Natural killer cell (primary cell): ENCODE measurements around the gene LRRN3. TPM values are rescaled to one million over a fixed set of nuclear protein-coding genes. Genes with fewer than 3 reads are reported as not detected.

Experiments
- ATAC-seq, 3 donors: fragments of 150-1000 bp in 2 of 3; fragments of 200-7000 bp in 1 of 3; cut with Tn5 transposase; 1 replicate in 1 of 3; 2 replicates in 2 of 3; pipeline ENCODE4 v1.10.0; 2021; ENCODE audit warnings: mild to moderate bottlenecking in 2 of 3, moderate library complexity in 2 of 3
- DNase-seq, 2 donors: peaks; one replicate each; pipeline versions ENCODE4 v3.0.0 to v3.0.0-alpha.2; 2013 to 2021; ENCODE audit warnings: mixed read lengths in 1 of 2
- H3K27ac ChIP-seq: one replicate; pipeline ENCODE4 v1.5.1; 2013; ENCODE audit warnings: mild to moderate bottlenecking, low read length
- H3K27me3 ChIP-seq: one replicate; pipeline ENCODE4 v1.6.1; 2013; ENCODE audit warnings: low read length; ENCODE audit not compliant: control insufficient read depth, insufficient read depth
- H3K36me3 ChIP-seq: one replicate; pipeline ENCODE4 v1.6.1; 2013; ENCODE audit warnings: low read length; ENCODE audit not compliant: control insufficient read depth, insufficient read depth
- H3K4me1 ChIP-seq: one replicate; pipeline ENCODE4 v1.6.1; 2013; ENCODE audit warnings: low read length; ENCODE audit not compliant: control insufficient read depth, insufficient read depth
- H3K4me3 ChIP-seq: one replicate; pipeline ENCODE4 v1.5.1; 2013; ENCODE audit warnings: low read length
- H3K9me3 ChIP-seq: one replicate; pipeline ENCODE4 v1.6.1; 2013; ENCODE audit warnings: low read length; ENCODE audit not compliant: control insufficient read depth, insufficient read depth
- H3K27ac Mint-ChIP-seq, 2 donors: one replicate each; pipeline ENCODE4 v1.8.0; 2022; ENCODE audit warnings: mild to moderate bottlenecking in 2 of 2, mixed read lengths in 2 of 2, moderate library complexity in 1 of 2
- H3K27me3 Mint-ChIP-seq, 2 donors: one replicate each; pipeline ENCODE4 v1.8.0; 2022; ENCODE audit warnings: low read depth in 2 of 2, mixed read lengths in 2 of 2
- H3K36me3 Mint-ChIP-seq: one replicate; pipeline ENCODE4 v1.8.0; 2022; ENCODE audit warnings: mixed read lengths
- H3K4me1 Mint-ChIP-seq, 2 donors: one replicate each; pipeline ENCODE4 v1.8.0; 2022; ENCODE audit warnings: mixed read lengths in 2 of 2
- H3K4me3 Mint-ChIP-seq: one replicate; pipeline ENCODE4 v1.8.0; 2022; ENCODE audit warnings: mild to moderate bottlenecking, moderate library complexity, mixed read lengths
- H3K9me3 Mint-ChIP-seq, 2 donors: one replicate each; pipeline ENCODE4 v1.8.0; 2022; ENCODE audit warnings: mixed read lengths in 2 of 2
- CTCF ChIP-seq: fragments of 200-600 bp; IDR thresholded peaks from one replicate; pipeline ENCODE4 v1.8.0; 2022; ENCODE audit warnings: antibody characterized with exemption
- WGBS: methylation state at CpG from one replicate; pipeline ENCODE4 v1.1.7; 2013; ENCODE audit warnings: missing lambda C conversion rate; ENCODE audit not compliant: insufficient coverage; 5-methylcytosine and 5-hydroxymethylcytosine counted together
- intact Hi-C: fragments of 100-400 bp; cut with micrococcal nuclease; formaldehyde crosslinking; loops from one replicate; pipeline ENCODE4 v1.14.2; 2022
- total RNA-seq, 4 donors: library from RNA; stranded (reverse); fragments of 120-200 nt in 1 of 4; gene quantifications; one replicate each; pipeline versions ENCODE4 v1.2.3 to v1.2.4, GENCODE V29; 2013 to 2022

LRRN3 gene
- total RNA-seq, 3 donors from 2014 or later (not counting 1 experiment from before 2014, with no cell fraction given) = 0.27 to 0.90 TPM; not detected in 1

DNA sequence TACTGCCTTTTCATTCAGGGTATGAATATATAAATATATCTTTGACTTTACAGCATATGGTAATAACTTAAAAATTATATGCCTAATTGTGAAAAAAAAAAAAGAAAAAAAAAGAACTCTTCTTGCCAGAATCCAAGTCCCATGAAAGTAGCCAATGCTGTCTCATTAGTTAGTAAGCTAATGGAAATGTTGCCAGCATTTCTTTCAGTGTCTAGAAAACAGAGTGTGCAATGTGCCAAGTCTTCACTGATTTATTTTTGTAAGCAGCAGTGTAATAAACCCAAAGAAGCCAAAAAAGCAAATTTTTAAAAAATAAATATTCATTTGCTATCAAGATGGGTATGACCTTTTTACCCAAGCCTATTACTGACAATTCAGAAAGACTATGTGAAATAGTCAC lies 31.1 kb upstream of the LRRN3 start:
- no peak overlapping the region for H3K27ac ChIP-seq

GRCh38 chr7:111063166-111063565 lies 27.8 kb upstream of the LRRN3 start:
- DNase-seq = no peak
- no peaks in the 10 kb centered on the region for H3K36me3 Mint-ChIP-seq
- no peak overlapping the region for H3K4me3 ChIP-seq
- intact Hi-C loops = no loop called here
- peaks cover 0 to 4% of the 10 kb centered on the region in 2 donors for H3K4me1 Mint-ChIP-seq
- H3K4me3 Mint-ChIP-seq = no peak overlapping the region
- H3K9me3 ChIP-seq = peaks cover 12% of the 10 kb centered on the region
- H3K27ac Mint-ChIP-seq = no peak overlapping the region
- H3K27me3 Mint-ChIP-seq = no peaks in the 10 kb centered on the region
- WGBS = 96% methylated on average over 1 of the region's 1 CpG
- TF ChIP-seq CTCF = no peak
- no peak for ATAC-seq
- H3K36me3 ChIP-seq = no peaks in the 10 kb centered on the region
- no peaks in the 10 kb centered on the region for H3K4me1 ChIP-seq
- peaks cover 6 to 14% of the 10 kb centered on the region in 2 donors for H3K9me3 Mint-ChIP-seq
- no peak overlapping the region for H3K27ac ChIP-seq
- H3K27me3 ChIP-seq = no peaks in the 10 kb centered on the region

More for the DNA sequence above, 31.1 kb upstream of the LRRN3 start:
- H3K4me3 Mint-ChIP-seq = no peak overlapping the region
- no peak overlapping the region for H3K4me3 ChIP-seq
- no peaks in the 10 kb centered on the region for H3K36me3 ChIP-seq
- H3K36me3 Mint-ChIP-seq = no peaks in the 10 kb centered on the region
- H3K4me1 ChIP-seq = no peaks in the 10 kb centered on the region
- DNase-seq (no peak), ATAC-seq (no peak)
- peaks cover 12% of the 10 kb centered on the region for H3K9me3 ChIP-seq
- no peaks in the 10 kb centered on the region for H3K27me3 ChIP-seq
- H3K27me3 Mint-ChIP-seq = no peaks in the 10 kb centered on the region
- intact Hi-C loops = no loop called here
- H3K27ac Mint-ChIP-seq = no peak overlapping the region
- peaks cover 0 to 4% of the 10 kb centered on the region in 2 donors for H3K4me1 Mint-ChIP-seq
- TF ChIP-seq CTCF = no peak
- peaks cover 6 to 16% of the 10 kb centered on the region in 2 donors for H3K9me3 Mint-ChIP-seq

- Histone ChIP-seq H3K27ac (no peak overlapping the region), H3K4me1 (no peaks in the 10 kb centered on the region), H3K27me3 (no peaks in the 10 kb centered on the region), H3K36me3 (no peaks in the 10 kb centered on the region), H3K9me3 (peaks cover 12% of the 10 kb centered on the region), H3K4me3 (no peak overlapping the region)
- H3K36me3 Mint-ChIP-seq = no peaks in the 10 kb centered on the region
- H3K27me3 Mint-ChIP-seq = no peaks in the 10 kb centered on the region
- no peak overlapping the region for H3K27ac Mint-ChIP-seq
- H3K9me3 Mint-ChIP-seq = peaks cover 4 to 7% of the 10 kb centered on the region in 2 donors
- no peak overlapping the region for H3K4me3 Mint-ChIP-seq
- 93% methylated on average over 4 of the region's 4 CpGs for WGBS
- DNase-seq (no peak), ATAC-seq (no peak)
- intact Hi-C loops = no loop called here
- no peak for TF ChIP-seq CTCF
- H3K4me1 Mint-ChIP-seq = no peaks in the 10 kb centered on the region
Measured at GRCh38 chr7:111067251-111067650, 23.7 kb upstream of the LRRN3 start.

- no peaks in the 10 kb centered on the region for H3K4me1 Mint-ChIP-seq
- 100% methylated on average over 1 of the region's 2 CpGs for WGBS
- H3K27me3 ChIP-seq = no peaks in the 10 kb centered on the region
- intact Hi-C loops = no loop called here
- TF ChIP-seq CTCF = no peak
- H3K9me3 ChIP-seq = peaks cover 11% of the 10 kb centered on the region
- H3K27me3 Mint-ChIP-seq = no peaks in the 10 kb centered on the region
- H3K36me3 Mint-ChIP-seq = no peaks in the 10 kb centered on the region
- H3K4me3 Mint-ChIP-seq = no peak overlapping the region
- peaks cover 4 to 7% of the 10 kb centered on the region in 2 donors for H3K9me3 Mint-ChIP-seq
- H3K4me1 ChIP-seq = no peaks in the 10 kb centered on the region
- ATAC-seq (no peak), DNase-seq (no peak)
- no peak overlapping the region for H3K27ac Mint-ChIP-seq
- no peak overlapping the region for H3K27ac ChIP-seq
- no peaks in the 10 kb centered on the region for H3K36me3 ChIP-seq
- H3K4me3 ChIP-seq = no peak overlapping the region
Measured at GRCh38 chr7:111067682-111068081, 23.2 kb upstream of the LRRN3 start.
